Heart left ventricle (tissue), 16 donors: ENCODE measurements around the gene CHIA. TPM values are rescaled to one million over a fixed set of nuclear protein-coding genes. Genes with fewer than 3 reads are reported as not detected.

Experiments used
- ATAC-seq, 4 donors: fragments of 200-7000 bp; cut with Tn5 transposase; one replicate each; pipeline ENCODE4 v1.9.1; 2020 to 2022; ENCODE audit warnings: moderate library complexity in 4 of 4, mild to moderate bottlenecking in 3 of 4, moderate number of reproducible peaks in 1 of 4
- DNase-seq, 5 donors: peaks; one replicate each; pipeline ENCODE4 v3.0.0-alpha.2; 2020
- H3K27ac ChIP-seq, 12 donors: fragments of 200-600 bp; sonication (generic) in 4 of 12; one replicate each; pipeline versions ENCODE4 v1.5.0 to v1.8.0; 2016 to 2022; ENCODE audit warnings: mild to moderate bottlenecking in 2 of 12
- H3K27me3 ChIP-seq, 9 donors: fragments of 200-600 bp; sonication (generic) in 2 of 9; one replicate each; pipeline versions ENCODE4 v1.5.1 to v1.8.0; 2016 to 2022; ENCODE audit warnings: mild to moderate bottlenecking in 3 of 9
- H3K36me3 ChIP-seq, 9 donors: fragments of 200-600 bp; sonication (generic) in 2 of 9; one replicate each; pipeline versions ENCODE4 v1.5.0 to v1.8.0; 2018 to 2022; ENCODE audit warnings: mild to moderate bottlenecking in 2 of 9
- H3K4me1 ChIP-seq, 12 donors: fragments of 200-600 bp; sonication (generic) in 4 of 12; one replicate each; pipeline versions ENCODE4 v1.5.0 to v1.8.0; 2016 to 2022; ENCODE audit warnings: mild to moderate bottlenecking in 3 of 12
- H3K4me3 ChIP-seq, 12 donors: fragments of 200-600 bp; sonication (generic) in 4 of 12; one replicate each; pipeline versions ENCODE4 v1.5.0 to v1.8.0; 2017 to 2022; ENCODE audit warnings: mild to moderate bottlenecking in 9 of 12, moderate library complexity in 4 of 12
- H3K9me3 ChIP-seq, 12 donors: fragments of 200-600 bp; sonication (generic) in 4 of 12; one replicate each; pipeline versions ENCODE4 v1.5.0 to v1.8.0; 2016 to 2022; ENCODE audit warnings: mild to moderate bottlenecking in 1 of 12
- CTCF ChIP-seq, 12 donors: fragments of 200-600 bp; sonication (generic) in 4 of 12; IDR thresholded peaks; one replicate each; pipeline versions ENCODE4 v1.5.0 to v1.8.0; 2018 to 2022; ENCODE audit warnings: antibody characterized with exemption in 12 of 12, mild to moderate bottlenecking in 5 of 12
- POLR2A ChIP-seq, 2 donors: fragments of 450-650 bp; IDR thresholded peaks; one replicate each; pipeline ENCODE4 v1.6.1; 2017; ENCODE audit warnings: antibody characterized with exemption in 2 of 2, mild to moderate bottlenecking in 2 of 2, moderate library complexity in 2 of 2
- WGBS, 4 donors: extraction: QIAGEN DNeasy Blood & Tissue Kit in 2 of 4; methylation state at CpG; one replicate each; pipeline versions ENCODE4 v1.1.5 to v1.1.7; 2013 to 2018; 5-methylcytosine and 5-hydroxymethylcytosine counted together
- intact Hi-C, 10 donors: fragments of 100-400 bp; cut with DNase I; formaldehyde crosslinking; loops; one replicate each; pipeline versions ENCODE4 v1.11.1 to v1.14.2; 2022
- polyA plus RNA-seq, 2 donors: library from polyadenylated mRNA; stranded (reverse); fragments of 200-250 nt; gene quantifications; one replicate each; pipeline ENCODE4 v1.2.3, GENCODE V29; 2013
- total RNA-seq, 9 donors: library from RNA; depleted of rRNA in 2 of 9; stranded (reverse); fragments of >200 nt in 2 of 9; fragmentation: NEBNext Ultra II Directional in 3 of 9; extraction: Animal tissue kit (Norgen Biotek cat#: 25700) in 3 of 9; gene quantifications; one replicate each; pipeline versions ENCODE4 v1.1.0 to v1.2.4, GENCODE V29; 2016 to 2023
- donor health status: ischemic (EF 13 %, LVEDD 7.1; RV severe dilation, severe dysfunction).
- donor health status: healthy with polysubstance abuse.
- donor health status: DM: no; HTN: yes; CAD: no.
- donor health status: DM: no; HTN: no; CAD: no.
- donor health status: ischemic (EF 25% LVEDD 6.9; RV normal size, moderate dysfunction).
- donor health status: ischemic (EF 25% LVEDD 5.7; RV mildly dilated, moderate dysfunction).
- donor health status: healthy.
- donor health status: DM: yes; HTN: yes; CAD: no.
- donor health status: ischemic (EF 35%, LVEDD 5.7; RV mildly dilated, moderate dysfunction).
- donor health status: nonischemic (EF 11% LVEDD 7.7; RV severe dilation, severe dysfunction).
- donor health status: DM: yes; HTN: yes; CAD: no.
- donor health status: PGD.
- donor health status: ischemic (EF 29% LVEDD 5.4; RV normal size, mild dysfunction).
- donor health status: nonischemic (EF 23%, LVEDD 6.1; RV moderate dilation, normal function).

CHIA gene
- total and polyA plus RNA-seq, 11 donors: 0.10 to 0.61 TPM; not detected in 9

GRCh38 chr1:111247125-111247838 lies 43.4 kb upstream of the CHIA start:
- Histone ChIP-seq H3K4me3 (no peak overlapping the region), H3K27ac (no peak overlapping the region), H3K9me3 (no peaks in the 10 kb centered on the region), H3K27me3 (no peaks in the 10 kb centered on the region), H3K4me1 (peaks cover 0 to 17% (median 3%) of the 10 kb centered on the region in 12 donors), H3K36me3 (no peaks in the 10 kb centered on the region)
- no peak for TF ChIP-seq POLR2A (IDR thresholded peaks at IDR 0.05)
- TF ChIP-seq CTCF (IDR thresholded peaks at IDR 0.05): no peak
- 78 to 86% (median 86%) methylated on average over 5 of the region's 5 CpGs for WGBS, 4 donors
- intact Hi-C loops: no loop called here
- DNase-seq: no peak
- ATAC-seq: no peak

GRCh38 chr1:111249960-111250359 lies 40.7 kb upstream of the CHIA start:
- WGBS, 4 donors: 33 to 65% (median 54%) methylated on average over 4 of the region's 4 CpGs
- peaks cover 0 to 3% (median 0%) of the 10 kb centered on the region in 9 donors for H3K27me3 ChIP-seq
- no peak for DNase-seq
- H3K4me1 ChIP-seq: peaks cover 0 to 2% (median 0%) of the 10 kb centered on the region in 12 donors
- ATAC-seq: peak in 1 of 4 donors; percentile 55
- H3K36me3 ChIP-seq: no peaks in the 10 kb centered on the region
- H3K4me3 ChIP-seq: no peak overlapping the region
- intact Hi-C loops: no loop called here
- TF ChIP-seq POLR2A (IDR thresholded peaks at IDR 0.05): no peak
- H3K9me3 ChIP-seq: no peaks in the 10 kb centered on the region
- H3K27ac ChIP-seq: no peak overlapping the region

DNA sequence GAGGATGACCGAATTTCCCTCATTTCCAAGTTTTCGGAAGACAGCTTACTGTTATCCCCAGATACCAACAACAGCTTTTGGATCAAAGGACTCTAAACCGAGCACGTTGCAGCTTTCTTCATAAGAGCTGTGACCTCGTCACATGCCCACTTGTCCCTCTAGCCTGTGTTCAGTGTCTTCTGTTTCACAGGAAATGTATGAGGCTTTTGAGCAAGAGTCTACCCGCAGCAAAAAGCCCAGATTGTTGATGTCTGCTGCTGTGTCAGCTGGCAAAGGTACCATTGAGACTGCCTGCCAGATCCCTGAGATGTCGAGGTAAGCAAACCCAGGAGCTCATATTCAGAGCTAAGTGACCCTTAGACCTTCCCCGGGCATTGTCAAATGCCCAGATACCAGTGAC lies 39.1 kb upstream of the CHIA start:
- no peak overlapping the region for H3K4me3 ChIP-seq
- H3K27ac ChIP-seq: no peak overlapping the region
- TF ChIP-seq CTCF (IDR thresholded peaks at IDR 0.05) (no peak), POLR2A (IDR thresholded peaks at IDR 0.05) (no peak)
- no peaks in the 10 kb centered on the region for H3K9me3 ChIP-seq
- H3K36me3 ChIP-seq: no peaks in the 10 kb centered on the region
- DNase-seq (no peak), ATAC-seq (no peak)
- H3K27me3 ChIP-seq: peaks cover 0 to 3% (median 0%) of the 10 kb centered on the region in 9 donors
- peaks cover 0 to 2% (median 0%) of the 10 kb centered on the region in 12 donors for H3K4me1 ChIP-seq
- 72 to 85% (median 81%) methylated on average over 8 of the region's 8 CpGs for WGBS, 4 donors
- intact Hi-C loops: no loop called here

GRCh38 chr1:111252786-111253185 lies 37.9 kb upstream of the CHIA start:
- intact Hi-C loops: no loop called here
- Histone ChIP-seq H3K9me3 (no peaks in the 10 kb centered on the region), H3K36me3 (no peaks in the 10 kb centered on the region), H3K4me1 (peaks cover 0 to 2% (median 0%) of the 10 kb centered on the region in 12 donors), H3K27me3 (peaks cover 0 to 3% (median 0%) of the 10 kb centered on the region in 9 donors), H3K27ac (no peak overlapping the region), H3K4me3 (no peak overlapping the region)
- WGBS, 4 donors: 91 to 97% (median 93%) methylated on average over 2 of the region's 2 CpGs
- DNase-seq (no peak), ATAC-seq (no peak)
- TF ChIP-seq CTCF (IDR thresholded peaks at IDR 0.05): no peak
- no peak for TF ChIP-seq POLR2A (IDR thresholded peaks at IDR 0.05)
